PC-3 (cell line): ENCODE data around the gene RASA4.
"Not testable (repeated sequence)": the region's sequence is repeated elsewhere in the genome, so short reads cannot be mapped to it uniquely, and the experiment has no call there.

ENCODE experiments used
- CTCF ChIP-seq: fragments of 300-600 bp; sonication (generic); conservative IDR thresholded peaks from 2 replicates; pipeline ENCODE4 v1.5.1; 2017; ENCODE audit warnings: antibody characterized with exemption, low read depth, mild to moderate bottlenecking, low read length
- EZH2 ChIP-seq: fragments of 300-600 bp; sonication (generic); IDR thresholded peaks from one replicate; pipeline ENCODE4 v1.6.1; 2017; ENCODE audit warnings: antibody characterized with exemption, mild to moderate bottlenecking, low read length; ENCODE audit not compliant: unreplicated experiment
- EZH2phosphoT487 ChIP-seq: fragments of 300-600 bp; sonication (generic); IDR thresholded peaks from 2 replicates; pipeline ENCODE4 v1.6.1; 2018; ENCODE audit warnings: mild to moderate bottlenecking, antibody characterized with exemption, low read length, borderline replicate concordance

- TF ChIP-seq CTCF, EZH2, EZH2phosphoT487: not testable (repeated sequence)
Measured at GRCh38 chr7:102635354-102635753, 18.8 kb upstream of the RASA4 start.
